NCI-H2227 (cell line): Measurements from ENCODE around the gene RALGPS1.
A peak's percentile ranks its signal among the peaks of the same experiment; 100 is the strongest.

ENCODE experiments used
- DNase-seq: peaks from one replicate; lab custom pipeline; 2025; ENCODE audit not compliant: unreplicated experiment; lab: John Stamatoyannopoulos, UW

Gene RALGPS1

DNA sequence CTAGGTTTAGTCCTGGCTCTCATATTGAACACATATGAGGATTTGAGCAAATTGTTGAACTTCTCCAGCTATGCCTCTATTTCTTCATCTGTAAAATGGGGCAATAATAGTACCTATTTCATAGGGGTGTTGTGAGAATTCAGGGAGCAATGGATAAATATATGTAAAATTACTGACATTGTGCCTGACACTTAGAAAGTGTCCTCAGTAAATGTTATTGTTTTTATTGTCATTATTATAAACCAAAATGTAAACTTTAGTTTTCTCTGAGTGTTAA, 106.2 kb downstream of the RALGPS1 start:
- no peak for DNase-seq

DNA sequence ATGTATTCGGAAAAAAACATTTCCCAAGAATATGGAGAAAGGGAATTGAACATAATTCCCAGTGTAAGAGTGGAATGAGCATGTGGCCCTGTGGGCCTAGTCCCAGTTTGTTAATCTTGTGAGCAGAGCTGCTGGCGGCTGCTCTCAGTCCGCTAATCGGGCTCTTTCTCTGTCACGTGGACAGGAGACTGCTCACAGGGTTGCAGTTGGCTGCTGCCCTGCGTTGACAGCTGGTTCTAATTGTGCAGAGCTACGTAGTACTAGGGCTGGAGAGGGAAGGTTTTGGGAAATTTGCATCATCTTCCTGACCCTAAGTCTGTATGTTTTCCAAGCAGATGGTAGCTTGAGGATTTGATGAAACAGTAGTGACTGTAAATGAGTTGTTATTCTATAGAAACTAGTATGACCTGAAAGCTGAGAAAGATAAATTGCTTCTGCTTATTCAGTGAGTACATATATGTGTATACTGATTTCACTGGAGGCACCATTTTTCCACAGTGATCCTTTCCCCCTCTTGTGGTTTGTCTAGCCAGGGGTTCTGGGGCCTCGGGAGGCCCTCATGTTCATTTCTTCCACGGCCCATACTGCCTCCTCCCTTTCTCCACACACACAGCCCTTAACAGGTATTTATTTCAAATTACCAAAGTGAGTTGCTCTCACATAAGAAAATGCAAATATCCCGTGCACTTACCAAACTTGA, 107.2 kb downstream of the RALGPS1 start:
- peak; percentile 60 for DNase-seq

DNA sequence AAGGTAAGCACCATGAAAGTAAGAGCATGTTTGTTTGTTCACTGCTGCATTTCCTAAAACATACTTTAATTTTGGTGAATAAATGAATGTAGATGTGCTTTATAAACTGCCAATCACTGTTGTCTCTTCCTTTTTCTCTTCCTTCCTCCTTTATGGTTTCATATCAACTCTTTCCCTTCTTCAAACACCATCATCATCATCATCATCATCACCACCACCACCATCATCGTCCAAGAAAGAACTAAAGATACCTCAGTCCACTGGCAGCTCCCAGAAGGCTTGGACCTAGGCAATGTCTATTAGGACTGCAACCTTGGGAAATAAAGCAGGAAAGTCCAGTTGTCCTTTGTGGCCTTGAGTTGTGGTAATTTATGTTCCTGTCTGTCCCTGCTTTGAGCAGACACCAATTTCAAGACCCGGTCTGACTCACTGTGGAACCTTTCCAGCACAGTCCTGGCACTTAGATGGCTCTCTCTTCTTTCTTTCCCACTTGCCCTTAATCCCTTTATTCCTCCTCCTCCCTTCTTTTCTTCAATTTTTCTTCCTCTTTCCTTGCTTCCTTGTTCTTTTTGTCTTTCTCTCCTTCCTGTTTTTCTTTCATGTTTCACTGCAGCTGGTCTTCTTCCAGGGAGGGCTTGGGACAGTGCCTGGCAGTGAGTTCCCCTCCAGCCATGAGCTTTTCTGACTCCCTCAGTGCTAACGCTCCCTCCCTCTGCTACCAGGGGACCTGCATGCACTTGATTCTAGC, 108.5 kb downstream of the RALGPS1 start:
- DNase-seq, result no peak

DNA sequence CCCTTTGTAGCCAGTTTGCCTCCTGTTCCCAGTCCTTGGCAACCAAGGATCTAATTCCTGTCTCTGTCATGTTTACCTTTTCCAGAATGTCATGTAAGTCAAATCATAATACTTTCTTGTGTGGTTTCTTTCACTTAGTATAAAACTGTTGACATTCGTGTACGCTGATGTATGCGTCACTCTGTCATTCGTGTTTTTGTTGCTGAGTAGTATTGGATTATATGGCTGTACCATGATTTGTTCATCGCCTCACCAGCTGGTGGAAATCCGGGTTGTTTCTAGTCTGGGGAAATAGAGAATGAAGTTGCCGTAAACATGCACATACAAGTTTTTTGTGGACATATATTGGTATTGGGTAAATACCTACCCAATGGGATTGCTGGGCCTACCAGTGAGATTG, 110.5 kb downstream of the RALGPS1 start:
- no peak for DNase-seq

DNA sequence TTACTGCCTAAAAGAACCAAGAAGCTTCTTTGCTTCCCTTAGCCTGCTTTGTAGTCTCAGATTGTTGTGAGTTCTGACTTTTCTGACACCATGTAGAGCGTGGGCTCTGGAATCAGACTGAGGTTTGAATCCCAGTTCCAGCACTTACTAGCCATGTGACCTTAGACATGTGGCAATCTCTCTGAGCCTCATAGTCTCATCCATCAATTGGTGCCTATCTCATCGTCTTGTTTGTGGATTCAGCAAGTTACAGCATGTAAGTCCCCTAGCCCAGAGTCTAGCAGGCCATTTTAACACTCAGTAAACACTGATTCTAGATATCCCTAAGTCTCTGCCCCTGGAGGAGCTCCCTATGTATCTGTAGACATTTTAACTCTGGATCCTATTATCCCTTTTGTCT, 113.1 kb downstream of the RALGPS1 start:
- no peak for DNase-seq

DNA sequence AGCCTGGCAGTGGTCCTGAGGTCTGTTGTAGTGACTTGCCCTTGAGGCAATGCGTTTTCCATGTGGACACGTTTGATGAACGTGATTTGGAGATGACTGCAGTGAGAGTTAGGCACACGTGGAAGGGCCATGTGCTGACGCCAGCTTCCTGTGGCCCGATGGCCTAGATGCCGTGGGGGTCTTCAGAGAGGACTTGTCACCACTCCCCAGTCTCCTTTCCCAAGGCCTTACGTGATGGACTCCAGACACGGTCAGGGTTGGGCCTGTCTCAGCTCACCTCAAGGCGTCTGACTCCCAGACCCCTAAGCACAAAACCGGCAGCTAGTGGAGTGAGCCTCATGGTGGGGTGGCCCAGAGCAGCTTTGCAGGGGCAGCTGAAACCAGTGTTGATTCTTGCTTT, 115.0 kb downstream of the RALGPS1 start:
- DNase-seq, result no peak

DNA sequence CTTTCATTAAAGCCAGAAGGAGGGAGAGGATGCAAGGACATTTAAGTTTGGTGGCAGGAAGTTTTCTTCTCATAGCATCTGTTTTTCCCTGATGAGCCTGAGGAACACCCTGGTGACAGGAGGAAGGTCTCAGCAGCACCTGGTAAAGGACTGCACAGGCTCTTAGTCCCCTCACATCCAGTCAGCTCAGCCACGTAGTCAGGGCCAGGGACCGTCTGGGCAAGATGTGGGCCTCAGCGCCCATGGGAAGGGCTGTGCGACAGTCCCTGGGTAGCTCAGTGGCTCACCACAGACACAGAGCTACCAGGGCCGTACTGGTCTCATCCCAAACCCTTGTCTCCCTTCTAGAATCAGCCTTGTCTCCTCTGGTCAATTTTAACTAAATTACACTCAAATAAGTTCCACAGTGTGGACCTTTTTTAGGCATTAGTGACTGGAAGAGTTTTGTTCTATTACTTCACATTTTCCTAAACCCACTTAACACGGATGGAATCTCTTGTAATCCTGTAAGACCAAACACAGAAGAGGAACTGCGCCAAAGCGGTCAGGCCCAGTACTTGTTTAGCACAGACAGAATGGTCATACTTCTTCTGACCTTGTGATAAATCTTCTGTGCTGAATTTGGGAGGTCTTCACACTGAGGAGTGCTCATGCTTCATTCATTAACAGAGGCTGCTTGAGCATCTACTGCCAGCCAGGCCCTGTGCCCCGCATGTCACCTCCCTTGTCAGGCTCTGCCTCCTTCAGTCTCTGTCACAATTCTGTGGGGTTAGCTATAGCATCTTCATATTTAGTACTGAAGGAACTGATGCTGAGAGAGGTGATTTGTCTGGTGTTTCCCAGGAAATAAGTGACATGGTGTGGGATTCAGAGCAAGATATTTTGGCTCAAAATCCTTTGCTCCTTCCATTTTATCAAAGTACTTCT, 116.5 kb downstream of the RALGPS1 start:
- no peak for DNase-seq

DNA sequence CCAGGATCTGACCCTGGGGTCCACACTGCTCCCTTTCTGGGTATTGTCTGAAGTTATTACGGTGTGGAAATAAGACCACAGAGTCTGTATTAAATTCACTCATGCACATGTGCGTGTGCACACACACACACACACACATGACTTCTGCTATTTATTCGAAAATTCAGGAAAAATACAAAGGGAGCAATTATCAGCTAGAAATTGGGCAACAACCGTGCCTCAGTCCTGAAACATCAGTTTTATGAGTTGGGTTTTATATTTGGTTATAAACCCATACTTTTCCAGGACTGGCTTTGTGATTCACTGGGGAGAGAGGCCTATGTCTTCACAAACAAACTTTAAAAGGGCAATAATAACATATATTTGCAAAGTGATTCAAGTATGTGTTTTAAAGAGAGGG, 117.7 kb downstream of the RALGPS1 start:
- no peak for DNase-seq

DNA sequence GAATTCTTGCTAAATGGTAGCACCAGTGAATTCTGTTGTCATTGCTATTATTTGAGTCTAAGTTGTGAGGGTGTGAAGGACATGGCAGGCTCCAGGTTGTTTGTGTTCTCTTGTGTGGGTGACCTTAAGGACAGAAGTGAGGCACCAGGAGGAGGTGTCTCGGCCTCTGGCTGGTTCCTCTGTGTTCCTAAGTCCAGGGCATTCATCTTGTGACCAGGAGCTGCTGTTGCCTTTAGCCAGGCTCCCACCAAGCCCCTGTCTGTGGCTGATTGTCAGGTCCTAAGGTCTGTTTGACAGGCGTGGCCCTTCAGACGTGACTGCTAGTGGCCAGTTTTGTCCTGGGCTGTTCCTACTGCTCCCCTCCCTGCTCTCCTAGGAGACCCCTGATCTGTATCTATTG, 118.5 kb downstream of the RALGPS1 start:
- DNase-seq, result no peak

DNA sequence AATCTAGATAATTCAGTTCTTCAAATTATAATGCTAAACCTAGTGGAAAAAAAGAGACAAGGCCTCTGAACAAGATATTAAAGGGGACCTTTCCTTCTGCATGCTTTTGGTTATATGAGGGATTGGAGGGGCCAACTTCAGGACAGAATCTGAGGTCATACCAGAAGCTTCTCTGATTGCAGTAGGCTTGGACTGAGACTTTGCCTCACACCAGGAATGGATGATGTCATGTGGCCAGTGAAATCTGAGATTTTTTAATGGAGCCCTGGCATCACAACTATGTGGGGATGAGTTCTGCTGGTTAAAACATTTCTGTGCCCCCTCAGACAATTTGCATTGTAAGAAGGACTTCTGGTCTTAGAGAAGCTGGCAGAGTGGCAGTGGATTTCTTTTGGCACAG, 119.2 kb downstream of the RALGPS1 start:
- no peak for DNase-seq

DNA sequence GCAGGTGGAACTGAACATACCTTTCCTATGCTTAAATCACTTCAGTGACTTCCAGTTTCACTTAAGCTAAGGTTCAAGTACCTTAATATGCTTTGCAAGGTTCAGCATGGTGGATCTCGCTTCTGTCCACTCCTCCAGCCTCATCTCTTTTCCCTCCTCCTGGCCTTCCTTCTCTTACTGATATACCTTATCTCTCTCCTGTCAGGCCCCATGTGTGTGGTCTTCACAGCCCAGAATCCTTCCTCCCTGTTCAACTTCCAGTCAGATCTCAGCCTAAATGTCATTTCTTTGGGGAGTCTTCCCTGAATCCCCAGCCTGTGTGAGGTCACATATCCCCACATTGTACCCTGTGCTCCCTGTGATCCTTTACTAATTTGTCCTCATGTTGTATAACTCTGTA, 120.1 kb downstream of the RALGPS1 start:
- no peak for DNase-seq

DNA sequence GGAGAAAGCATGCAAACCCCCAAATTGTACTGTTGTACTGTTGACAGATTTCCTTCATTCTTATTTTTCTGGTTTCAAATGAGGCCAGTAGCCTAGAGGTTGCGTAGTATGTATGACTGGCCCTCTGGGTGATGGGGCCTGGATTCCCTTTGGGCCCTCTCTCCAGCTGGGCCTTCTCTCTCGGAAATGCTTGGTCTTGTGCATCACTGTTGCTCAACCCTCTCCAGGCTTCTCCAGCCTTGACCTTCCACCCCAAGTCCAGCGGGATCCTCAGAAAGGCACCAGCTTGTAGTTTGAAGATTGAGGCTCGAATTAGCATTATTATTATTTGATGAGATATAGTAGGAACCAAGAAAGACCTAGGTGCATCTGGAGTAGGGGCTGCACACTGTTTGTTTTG, 120.8 kb downstream of the RALGPS1 start:
- no peak for DNase-seq

DNA sequence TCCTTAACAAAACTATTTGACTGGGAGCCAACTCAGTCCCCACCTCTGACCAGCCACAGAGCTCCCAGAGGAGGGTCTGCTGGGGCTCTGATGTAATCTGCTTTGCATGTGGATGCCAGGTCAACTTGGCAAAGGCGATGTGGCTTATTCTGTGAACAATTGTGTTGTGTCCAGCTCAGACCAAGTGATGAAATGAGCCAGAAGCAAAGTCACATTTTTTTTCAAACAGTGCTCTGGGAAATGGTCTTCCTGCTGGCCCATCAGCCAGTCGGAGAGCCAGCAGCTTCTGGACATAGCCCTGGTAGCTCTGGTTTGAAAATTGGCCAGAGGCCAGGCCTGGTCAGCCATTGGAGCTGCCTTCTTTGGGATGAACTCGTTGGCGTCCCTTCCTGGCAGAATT, 121.4 kb downstream of the RALGPS1 start:
- DNase-seq, result no peak

DNA sequence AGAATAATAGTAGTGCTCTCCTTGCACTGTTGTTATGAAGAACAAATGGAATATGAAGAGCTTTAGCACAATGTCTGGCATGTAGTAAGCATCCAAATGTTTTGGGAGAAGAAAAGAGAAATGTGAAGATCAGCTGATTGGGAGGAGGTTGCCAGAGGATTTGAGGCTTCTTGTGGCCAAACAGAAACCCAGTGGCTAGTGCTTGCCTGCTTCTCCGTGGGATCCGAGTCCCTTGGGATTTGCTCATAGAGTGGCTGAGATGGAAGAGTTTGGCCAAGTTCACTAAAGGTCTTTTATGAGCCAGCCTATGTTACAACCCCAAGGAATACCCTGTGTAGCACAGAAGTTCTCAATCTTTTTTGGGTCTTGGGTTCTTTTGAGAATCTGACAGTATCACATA, 121.9 kb downstream of the RALGPS1 start:
- no peak for DNase-seq

DNA sequence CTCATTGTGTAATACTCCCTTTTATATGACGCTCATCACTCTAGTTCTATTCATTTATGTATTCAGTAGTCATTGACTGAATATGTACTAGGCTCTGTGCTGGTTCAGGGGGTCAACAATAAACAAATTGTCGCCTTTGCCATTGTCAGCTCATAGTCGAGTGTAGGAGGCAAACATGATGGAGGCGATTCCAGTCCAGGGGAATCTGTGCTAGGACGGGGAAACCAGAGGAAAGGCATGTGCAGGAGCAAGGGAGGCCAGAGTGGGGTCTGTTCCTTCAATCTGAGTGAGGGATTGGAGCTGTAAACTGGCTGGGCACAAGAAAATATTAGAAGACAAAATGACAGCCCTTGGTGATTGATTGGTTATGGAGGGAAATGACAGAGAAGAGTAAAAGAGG, 123.9 kb downstream of the RALGPS1 start:
- no peak for DNase-seq

DNA sequence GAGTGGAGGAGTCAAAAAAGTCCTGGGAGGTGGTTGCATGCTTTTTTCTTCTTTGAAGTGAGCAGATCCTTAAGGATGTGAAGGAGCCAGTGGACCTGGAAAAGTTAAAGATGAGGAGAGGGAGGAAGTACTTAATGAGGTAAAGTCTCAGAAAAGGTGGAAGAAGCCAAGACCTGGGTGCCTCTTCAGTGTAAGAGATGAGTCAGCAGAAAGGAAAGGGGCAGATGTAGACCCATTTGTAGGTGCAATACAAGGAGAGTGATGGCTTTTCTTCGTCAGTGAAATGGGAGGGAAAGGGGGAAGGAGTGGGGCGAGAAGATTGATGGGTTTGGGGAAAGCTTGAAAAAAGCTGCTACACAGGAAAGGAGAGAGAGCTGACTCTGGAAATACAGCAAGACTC, 124.9 kb downstream of the RALGPS1 start:
- DNase-seq, result no peak

DNA sequence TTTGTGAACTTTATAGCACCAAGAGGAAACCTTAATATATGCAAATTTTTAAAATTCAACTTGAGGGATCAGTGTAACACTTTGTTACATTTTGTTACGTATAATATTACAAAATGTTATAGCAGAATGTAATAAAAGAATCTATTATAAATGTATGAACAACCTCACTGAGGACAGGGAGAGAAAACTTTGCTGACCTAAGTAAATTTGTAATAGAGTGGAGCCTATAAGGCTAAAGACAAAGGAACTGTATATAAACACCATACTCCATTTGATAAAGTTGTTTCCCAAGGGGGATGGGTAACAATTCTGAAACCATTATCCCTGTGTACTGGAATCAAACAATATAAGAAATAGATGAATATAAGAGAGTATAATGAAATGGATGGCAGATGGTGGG, 130.6 kb downstream of the RALGPS1 start:
- DNase-seq, result no peak

DNA sequence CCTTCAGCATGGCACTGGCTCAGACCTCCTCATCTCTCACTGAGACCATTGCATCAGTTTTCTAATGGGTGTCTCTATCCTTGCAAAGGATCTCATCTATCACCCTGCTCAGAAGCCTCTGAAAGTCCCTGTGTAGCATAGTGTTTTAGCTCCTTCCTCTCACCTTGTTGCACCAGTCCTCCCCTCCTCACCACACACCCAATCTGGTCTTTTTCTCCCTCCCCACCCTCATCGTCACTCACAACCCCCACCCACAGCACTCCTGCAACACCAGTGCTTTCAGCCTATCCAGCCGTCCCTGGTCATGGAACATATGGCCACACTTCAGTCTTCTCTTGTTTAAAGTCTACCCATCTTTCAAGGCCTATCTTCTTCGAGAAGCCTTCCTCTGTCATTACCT, 133.4 kb downstream of the RALGPS1 start:
- DNase-seq, result no peak

DNA sequence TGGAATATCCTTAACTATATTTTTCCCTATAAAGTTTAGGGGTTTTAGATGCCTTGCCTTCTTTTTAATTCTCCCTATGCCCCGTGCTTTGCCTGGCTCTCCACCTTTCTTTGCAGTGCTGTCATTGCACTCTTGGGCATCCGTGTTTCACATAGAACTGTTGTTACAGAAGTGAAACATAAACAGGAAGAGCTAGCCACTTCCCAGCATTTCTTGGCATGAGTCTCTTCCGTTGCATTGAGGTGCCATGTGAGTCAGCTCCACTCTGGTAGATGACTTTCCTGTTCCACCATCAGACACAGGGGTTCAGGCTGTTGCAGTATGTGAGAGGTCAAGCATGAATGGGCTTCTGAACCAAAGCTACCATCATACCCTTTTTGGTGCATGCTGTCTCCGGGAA, 134.5 kb downstream of the RALGPS1 start:
- DNase-seq, result no peak

DNA sequence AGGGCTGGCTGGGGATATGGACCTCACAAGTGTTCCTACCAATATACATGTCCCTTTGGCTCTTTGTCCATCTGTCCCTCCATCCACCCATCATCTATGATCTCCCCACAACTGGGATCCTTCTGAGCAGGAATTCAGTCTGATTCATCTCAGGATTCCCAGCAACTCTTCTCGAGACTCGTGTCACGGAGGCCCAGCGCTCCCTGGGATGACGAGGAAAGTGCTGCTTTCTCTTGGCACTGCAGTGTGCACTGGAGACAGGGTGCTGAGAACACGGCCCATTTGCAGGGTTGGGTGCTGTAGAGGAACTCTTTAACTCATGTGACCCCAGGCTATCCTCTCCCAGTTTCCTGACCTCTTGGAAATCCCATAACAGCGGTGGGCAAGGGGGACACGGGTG, 135.0 kb downstream of the RALGPS1 start:
- DNase-seq, result no peak

DNA sequence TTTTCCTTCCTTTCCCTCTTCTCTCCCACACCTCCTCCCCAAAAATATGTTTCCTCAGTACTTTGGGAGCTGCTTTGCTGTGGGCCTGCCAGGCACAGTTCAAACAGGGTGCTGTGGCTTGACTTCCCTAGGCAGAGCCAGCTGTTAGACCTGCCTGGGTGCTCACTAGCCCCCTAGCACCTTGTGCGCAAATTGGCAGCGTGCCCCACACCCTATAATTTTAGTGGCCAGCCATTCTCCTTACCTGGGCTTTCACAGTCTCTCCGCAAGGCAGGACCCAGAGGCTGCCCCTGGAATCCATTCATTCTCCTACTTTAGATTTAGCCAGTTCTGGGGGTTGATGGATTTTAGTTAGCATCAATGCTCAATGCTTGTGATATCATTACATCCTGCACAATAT, 135.6 kb downstream of the RALGPS1 start:
- no peak for DNase-seq

DNA sequence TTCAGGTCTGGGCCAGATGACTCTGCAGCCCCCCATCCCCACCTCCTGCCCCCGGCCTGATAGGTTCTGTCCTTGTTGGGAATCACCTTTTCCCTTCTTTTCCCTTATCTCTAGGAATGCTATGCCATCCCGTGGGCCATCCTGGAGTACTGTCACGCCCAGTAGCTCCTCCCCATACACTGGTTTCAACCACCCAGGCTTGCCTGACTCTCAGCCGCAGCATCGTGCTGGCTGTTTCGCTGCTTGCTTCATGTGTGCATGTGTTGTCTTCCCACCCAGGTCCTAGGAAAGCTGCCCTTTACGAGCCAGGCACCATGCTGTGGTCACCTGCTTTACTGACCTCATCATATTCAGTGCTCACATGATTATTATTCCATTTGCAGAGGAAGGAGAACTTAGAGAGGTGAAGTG, 136.0 kb downstream of the RALGPS1 start:
- DNase-seq, result peak; percentile 9
